Hepatocyte (in vitro differentiated cells): ENCODE measurements around the gene SRRT. TPM values are rescaled to one million over a fixed set of nuclear protein-coding genes. Genes with fewer than 3 reads are reported as not detected.

Experiments
- DNase-seq: peaks from one replicate; pipeline ENCODE4 v3.0.0-alpha.2; 2016; ENCODE audit warnings: low spot score
- H2AFZ ChIP-seq: fragments of 200-600 bp; sonication (generic); 2 replicates; pipeline ENCODE4 v1.6.0; 2016; ENCODE audit warnings: antibody characterized with exemption, mild to moderate bottlenecking
- H3K27ac ChIP-seq: fragments of 200-600 bp; sonication (generic); 2 replicates; pipeline ENCODE4 v1.5.1; 2016; ENCODE audit warnings: mild to moderate bottlenecking
- H3K27me3 ChIP-seq: fragments of 200-600 bp; sonication (generic); 2 replicates; pipeline ENCODE4 v1.6.1; 2016
- H3K36me3 ChIP-seq: fragments of 200-600 bp; sonication (generic); replicated peaks from 2 replicates; pipeline ENCODE4 v1.5.1; 2016; ENCODE audit warnings: low read depth; ENCODE audit not compliant: insufficient read depth
- H3K4me1 ChIP-seq: fragments of 200-600 bp; sonication (generic); 2 replicates; pipeline ENCODE4 v1.5.1; 2016; ENCODE audit warnings: mild to moderate bottlenecking, moderate library complexity; ENCODE audit not compliant: insufficient read depth
- H3K4me2 ChIP-seq: fragments of 200-600 bp; sonication (generic); 2 replicates; pipeline ENCODE4 v1.6.0; 2016
- H3K4me3 ChIP-seq: fragments of 200-600 bp; sonication (generic); 2 replicates; pipeline ENCODE4 v1.5.1; 2016; ENCODE audit warnings: mild to moderate bottlenecking
- H3K79me2 ChIP-seq: fragments of 200-600 bp; sonication (generic); 2 replicates; pipeline ENCODE4 v1.6.0; 2017; ENCODE audit warnings: mild to moderate bottlenecking
- H3K9me2 ChIP-seq: fragments of 200-600 bp; sonication (generic); replicated peaks from 2 replicates; pipeline ENCODE4 v1.6.0; 2017; ENCODE audit warnings: mild to moderate bottlenecking; ENCODE audit not compliant: insufficient read depth
- H3K9me3 ChIP-seq: fragments of 200-600 bp; sonication (generic); 2 replicates; pipeline ENCODE4 v1.5.1; 2016; ENCODE audit warnings: low read depth, mild to moderate bottlenecking
- H4K20me1 ChIP-seq: fragments of 200-600 bp; sonication (generic); 2 replicates; pipeline ENCODE4 v1.6.0; 2016; ENCODE audit warnings: mild to moderate bottlenecking; ENCODE audit not compliant: insufficient read depth, poor library complexity, severe bottlenecking
- EZH2 ChIP-seq: fragments of 200-600 bp; sonication (generic); IDR thresholded peaks from 2 replicates; pipeline ENCODE4 v1.6.1; 2016; ENCODE audit warnings: antibody characterized with exemption, mild to moderate bottlenecking, borderline replicate concordance
- EZH2phosphoT487 ChIP-seq: fragments of 200-600 bp; sonication (generic); IDR thresholded peaks from one replicate; pipeline ENCODE4 v1.6.1; 2018; ENCODE audit warnings: antibody characterized with exemption, mild to moderate bottlenecking, low read depth, moderate library complexity; ENCODE audit not compliant: unreplicated experiment, severe bottlenecking
- WGBS: methylation state at CpG from one replicate; pipeline ENCODE4 v1.1.6; 2016; ENCODE audit warnings: low lambda C conversion rate; ENCODE audit errors: missing lambda C conversion rate; 5-methylcytosine and 5-hydroxymethylcytosine counted together
- polyA plus RNA-seq: library from polyadenylated mRNA; unstranded; fragments of >200 nt; fragmentation: Nextera tagmentation; extraction: Ambion mirVana; gene quantifications from 2 replicates; pipeline ENCODE4 v1.2.1, GENCODE V29; 2016
- total RNA-seq: library from RNA; depleted of rRNA; stranded (reverse); fragments of >200 nt; gene quantifications from 2 replicates; pipeline ENCODE4 v1.2.3, GENCODE V29; 2014
- TF ChIP-seq, protein P1 (sequence below): fragments of 200-600 bp; sonication (generic); IDR thresholded peaks from 2 replicates; pipeline ENCODE4 v1.5.1; 2016; ENCODE audit warnings: antibody characterized with exemption, mild to moderate bottlenecking; ENCODE audit not compliant: poor library complexity

SRRT gene
- total and polyA plus RNA-seq, 2 experiments from 2014 or later = 49.1 to 91.7 TPM

DNA sequence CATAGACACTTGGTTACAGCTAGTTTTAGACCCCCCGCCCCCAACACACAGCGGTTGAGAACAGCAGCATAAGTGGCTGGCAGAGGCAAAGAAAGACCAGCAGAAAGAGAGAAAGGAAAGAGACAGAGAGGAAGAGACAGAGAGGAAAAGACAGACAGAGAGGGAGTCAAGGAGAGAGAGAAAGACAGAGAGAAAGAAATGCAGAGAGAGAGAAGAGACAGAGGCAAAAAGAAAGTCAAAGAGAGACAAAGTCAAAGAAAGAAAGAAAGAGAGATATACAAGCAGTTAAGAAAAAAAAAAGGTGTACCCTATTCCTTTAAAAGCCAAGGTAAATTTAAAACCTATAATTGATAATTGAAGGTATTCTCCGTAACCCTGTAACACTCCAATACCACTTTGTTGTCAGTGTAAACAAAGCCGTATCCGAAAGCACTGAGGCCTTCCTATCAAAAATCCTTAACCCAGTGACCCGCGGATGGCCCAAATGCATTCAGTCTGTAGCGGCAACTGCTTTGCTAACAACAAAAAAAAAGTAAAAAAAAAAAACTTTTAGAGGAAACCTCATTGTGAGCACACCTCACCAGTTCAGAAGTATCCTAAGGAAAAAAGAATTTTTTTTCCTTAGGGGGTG lies 34.3 kb upstream of the SRRT start:
- Histone ChIP-seq H3K9me3 (no peaks in the 10 kb centered on the region), H2AFZ (peak overlapping the region; percentile 68), H3K79me2 (no peaks in the 10 kb centered on the region), H3K4me2 (peak overlapping the region; percentile 47), H3K4me3 (no peak overlapping the region), H3K36me3 (no peaks in the 10 kb centered on the region), H3K27me3 (no peaks in the 10 kb centered on the region), H4K20me1 (no peaks in the 10 kb centered on the region), H3K9me2 (no peaks in the 10 kb centered on the region), H3K27ac (peak overlapping the region; percentile 31), H3K4me1 (peaks cover 13% of the 10 kb centered on the region)
- TF ChIP-seq, protein P1, sequence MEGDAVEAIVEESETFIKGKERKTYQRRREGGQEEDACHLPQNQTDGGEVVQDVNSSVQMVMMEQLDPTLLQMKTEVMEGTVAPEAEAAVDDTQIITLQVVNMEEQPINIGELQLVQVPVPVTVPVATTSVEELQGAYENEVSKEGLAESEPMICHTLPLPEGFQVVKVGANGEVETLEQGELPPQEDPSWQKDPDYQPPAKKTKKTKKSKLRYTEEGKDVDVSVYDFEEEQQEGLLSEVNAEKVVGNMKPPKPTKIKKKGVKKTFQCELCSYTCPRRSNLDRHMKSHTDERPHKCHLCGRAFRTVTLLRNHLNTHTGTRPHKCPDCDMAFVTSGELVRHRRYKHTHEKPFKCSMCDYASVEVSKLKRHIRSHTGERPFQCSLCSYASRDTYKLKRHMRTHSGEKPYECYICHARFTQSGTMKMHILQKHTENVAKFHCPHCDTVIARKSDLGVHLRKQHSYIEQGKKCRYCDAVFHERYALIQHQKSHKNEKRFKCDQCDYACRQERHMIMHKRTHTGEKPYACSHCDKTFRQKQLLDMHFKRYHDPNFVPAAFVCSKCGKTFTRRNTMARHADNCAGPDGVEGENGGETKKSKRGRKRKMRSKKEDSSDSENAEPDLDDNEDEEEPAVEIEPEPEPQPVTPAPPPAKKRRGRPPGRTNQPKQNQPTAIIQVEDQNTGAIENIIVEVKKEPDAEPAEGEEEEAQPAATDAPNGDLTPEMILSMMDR = no peak
- TF ChIP-seq EZH2 = no peak
- no peak for TF ChIP-seq EZH2phosphoT487
- DNase-seq = no peak
- WGBS = 41% methylated on average over 8 of the region's 8 CpGs

DNA sequence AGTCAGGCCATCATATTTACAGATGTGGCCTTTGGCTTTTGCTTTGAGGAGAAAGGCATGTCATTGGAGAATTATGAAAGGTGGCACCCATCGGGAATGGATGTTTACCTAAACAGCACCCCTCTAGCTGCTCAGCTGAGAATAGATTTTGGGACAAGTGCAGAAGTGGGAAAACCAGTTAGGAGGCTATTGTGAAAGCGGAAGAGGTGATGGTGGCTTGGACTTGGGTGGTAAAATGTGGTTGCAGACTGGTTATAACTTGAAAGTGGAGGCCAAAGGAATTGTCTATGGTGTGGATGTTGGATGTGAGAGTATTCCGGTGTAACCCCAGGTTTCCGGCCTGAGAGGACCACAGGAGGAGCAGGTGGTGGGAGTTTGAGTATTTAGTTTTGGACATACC lies 27.5 kb upstream of the SRRT start:
- 99% methylated on average over 4 of the region's 4 CpGs for WGBS
- no peak for TF ChIP-seq EZH2phosphoT487
- TF ChIP-seq EZH2 = no peak
- TF ChIP-seq, protein P1 = no peak
- H2AFZ ChIP-seq = no peak overlapping the region
- H3K4me2 ChIP-seq = no peak overlapping the region
- H3K9me3 ChIP-seq = no peaks in the 10 kb centered on the region
- H3K9me2 ChIP-seq = no peaks in the 10 kb centered on the region
- no peaks in the 10 kb centered on the region for H3K36me3 ChIP-seq
- no peak overlapping the region for H3K4me3 ChIP-seq
- no peak overlapping the region for H3K27ac ChIP-seq
- no peaks in the 10 kb centered on the region for H3K79me2 ChIP-seq
- no peaks in the 10 kb centered on the region for H3K27me3 ChIP-seq
- no peak for DNase-seq
- H4K20me1 ChIP-seq = no peaks in the 10 kb centered on the region
- no peaks in the 10 kb centered on the region for H3K4me1 ChIP-seq

DNA sequence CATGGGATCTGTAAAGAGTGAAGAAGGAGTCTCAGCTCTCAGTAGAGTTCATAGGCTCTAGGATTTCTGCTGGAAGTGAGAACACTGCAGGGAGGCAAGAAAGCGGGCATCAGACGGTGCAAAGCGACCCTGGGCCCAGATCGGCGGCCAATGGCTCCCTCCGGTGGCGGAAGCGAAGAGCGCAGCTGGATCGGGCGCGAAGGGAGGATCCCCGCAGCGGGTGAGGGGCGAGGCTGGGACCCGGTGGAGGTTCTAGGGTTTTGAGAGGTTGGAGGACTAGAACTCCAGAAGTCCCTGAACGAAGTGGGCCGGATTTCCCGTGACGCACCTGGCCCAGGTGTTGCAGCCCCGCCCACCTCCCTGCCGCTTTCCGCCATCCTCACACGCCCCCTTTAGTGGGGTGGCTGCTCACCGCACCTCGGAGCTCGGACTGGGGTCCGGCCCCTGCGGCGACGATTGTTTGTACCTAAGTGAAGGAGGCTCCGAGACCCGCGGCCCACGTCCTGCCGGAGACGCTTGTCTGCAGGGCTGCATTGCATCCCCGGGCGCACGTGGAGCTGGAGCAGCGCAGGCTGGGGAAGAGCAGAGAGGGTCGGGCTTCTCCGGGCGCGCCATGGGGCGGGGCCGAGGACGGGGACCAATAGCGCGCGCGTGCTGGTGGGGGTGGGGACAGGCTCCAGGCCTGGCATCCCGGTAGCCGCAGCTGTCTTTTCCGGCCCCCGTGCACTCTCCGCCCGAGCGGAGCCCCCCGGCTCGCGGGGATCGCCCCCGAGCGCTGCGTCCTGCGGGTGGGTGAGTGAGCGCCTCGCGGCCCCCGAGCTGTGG lies 22.6 kb upstream of the SRRT start, which contains the start of gene SLC12A9:
Gene SLC12A9 (plus strand): TSS at position 666 of the 825 bp plus-strand sequence. CDS start 1,485 bp downstream, outside the sequence.
- WGBS = 1% methylated on average over 42 of the region's 71 CpGs
- Histone ChIP-seq H4K20me1 (no peaks in the 10 kb centered on the region), H3K4me3 (peak within 1 kb of the TSS; percentile 96), H3K4me1 (no peaks in the 10 kb centered on the region), H2AFZ (peak within 1 kb of the TSS; percentile 88), H3K27ac (peak within 1 kb of the TSS; percentile 8), H3K36me3 (no peaks in the 10 kb centered on the region), H3K9me2 (no peaks in the 10 kb centered on the region), H3K27me3 (no peaks in the 10 kb centered on the region), H3K9me3 (no peaks in the 10 kb centered on the region), H3K4me2 (peak within 1 kb of the TSS; percentile 97), H3K79me2 (peaks cover 18% of the 10 kb centered on the region)
- DNase-seq = peak; percentile 95
- no peak for TF ChIP-seq EZH2phosphoT487
- TF ChIP-seq, protein P1 = peak; percentile 97
